Choroid plexus epithelial cell (primary cell): Measurements from ENCODE around the gene PTCD3.
A peak's percentile ranks its signal among the peaks of the same experiment; 100 is the strongest.

Experiments
- DNase-seq: peaks from one replicate; pipeline ENCODE4 v3.0.0-alpha.2; 2010; ENCODE audit warnings: low read depth
- H3K4me3 ChIP-seq: 2 replicates; pipeline ENCODE4 v1.5.1; 2011; ENCODE audit warnings: low read depth, mild to moderate bottlenecking, control low read depth, low read length, moderate library complexity
- CTCF ChIP-seq: conservative IDR thresholded peaks from 2 replicates; pipeline ENCODE4 v1.5.1; 2011; ENCODE audit warnings: low read depth, mild to moderate bottlenecking, control low read depth, inconsistent platforms, low read length, moderate library complexity

The PTCD3 gene

GRCh38 chr2:86066915-86067314, 39.1 kb upstream of the PTCD3 start:
- TF ChIP-seq CTCF = no peak
- no peak overlapping the region for H3K4me3 ChIP-seq
- DNase-seq = no peak

- H3K4me3 ChIP-seq = no peak overlapping the region
- peak; percentile 52 for DNase-seq
- TF ChIP-seq CTCF = no peak
Observed at GRCh38 chr2:86068136-86068588, 37.9 kb upstream of the PTCD3 start.

- DNase-seq = no peak
Observed at GRCh38 chr2:86068648-86069047, 37.4 kb upstream of the PTCD3 start.

GRCh38 chr2:86069091-86069685, 36.8 kb upstream of the PTCD3 start:
- no peak overlapping the region for H3K4me3 ChIP-seq
- DNase-seq = no peak
- TF ChIP-seq CTCF = peak; percentile 6

More at GRCh38 chr2:86068648-86069047, 37.4 kb upstream of the PTCD3 start:
- H3K4me3 ChIP-seq = no peak overlapping the region
- TF ChIP-seq CTCF = no peak

GRCh38 chr2:86069783-86070339, 36.2 kb upstream of the PTCD3 start:
- no peak for TF ChIP-seq CTCF
- DNase-seq = no peak
- H3K4me3 ChIP-seq = no peak overlapping the region

GRCh38 chr2:86070868-86071267, 35.2 kb upstream of the PTCD3 start:
- no peak overlapping the region for H3K4me3 ChIP-seq
- no peak for DNase-seq
- TF ChIP-seq CTCF = no peak

- H3K4me3 ChIP-seq = no peak overlapping the region
- peak; percentile 52 for DNase-seq
Observed at GRCh38 chr2:86072271-86072858, 33.7 kb upstream of the PTCD3 start.

More at GRCh38 chr2:86072271-86072858, 33.7 kb upstream of the PTCD3 start:
- no peak for TF ChIP-seq CTCF
